ENCODE measurements around the gene VASH1. TPM values are rescaled to one million over a fixed set of nuclear protein-coding genes. Genes with fewer than 3 reads are reported as not detected.

The VASH1 gene
- total and polyA plus RNA-seq, 2 of the 13 experiments (the other 11 are each of a cell fraction or from before 2014, with no cell fraction given) = 0.11 to 0.24 TPM

- TF ChIP-seq ZBED4 (CRISPR knock-in tag; IDR thresholded peaks at IDR 0.05; ENCODE audit: borderline replicate concordance) = peak; percentile 100
- no peak for TF ChIP-seq SRSF4 (IDR thresholded peaks at IDR 0.05; ENCODE audit: low read depth, low read length, poor library complexity, severe bottlenecking)
- no peak for TF ChIP-seq CENPT (CRISPR knock-in tag; IDR thresholded peaks at IDR 0.05; ENCODE audit: low read depth)
- TF ChIP-seq BORCS8-MEF2B (CRISPR knock-in tag; IDR thresholded peaks at IDR 0.05) = peak; percentile 89
- TF ChIP-seq NR2F2 (IDR thresholded peaks at IDR 0.05; ENCODE audit: borderline replicate concordance, low read depth) = no peak
- no peak; the same call in 1 of the 2 replicates for TF ChIP-seq ZNF460 (CRISPR knock-in tag; IDR thresholded peaks at IDR 0.05; ENCODE audit: borderline replicate concordance)
- TF ChIP-seq ATRX (CRISPR knock-in tag; IDR thresholded peaks at IDR 0.05; ENCODE audit: borderline replicate concordance) = no peak
- no peak for TF ChIP-seq IKZF1 (IDR thresholded peaks at IDR 0.05)
- TF ChIP-seq AHR (CRISPR knock-in tag; IDR thresholded peaks at IDR 0.05) = no peak
- TF ChIP-seq, protein P1, sequence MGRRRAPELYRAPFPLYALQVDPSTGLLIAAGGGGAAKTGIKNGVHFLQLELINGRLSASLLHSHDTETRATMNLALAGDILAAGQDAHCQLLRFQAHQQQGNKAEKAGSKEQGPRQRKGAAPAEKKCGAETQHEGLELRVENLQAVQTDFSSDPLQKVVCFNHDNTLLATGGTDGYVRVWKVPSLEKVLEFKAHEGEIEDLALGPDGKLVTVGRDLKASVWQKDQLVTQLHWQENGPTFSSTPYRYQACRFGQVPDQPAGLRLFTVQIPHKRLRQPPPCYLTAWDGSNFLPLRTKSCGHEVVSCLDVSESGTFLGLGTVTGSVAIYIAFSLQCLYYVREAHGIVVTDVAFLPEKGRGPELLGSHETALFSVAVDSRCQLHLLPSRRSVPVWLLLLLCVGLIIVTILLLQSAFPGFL (CRISPR knock-in tag; IDR thresholded peaks at IDR 0.05) = no peak
- no peak for TF ChIP-seq HMG20B (CRISPR knock-in tag; conservative IDR thresholded peaks at IDR 0.05)
- no peak for TF ChIP-seq LCORL (IDR thresholded peaks at IDR 0.05)
- TF ChIP-seq LCORL (CRISPR knock-in tag; IDR thresholded peaks at IDR 0.05) = peak; percentile 63; the same call in 1 of the 2 replicates
- no peak for TF ChIP-seq ZNF446 (CRISPR knock-in tag; IDR thresholded peaks at IDR 0.05)
- peak; percentile 84 for TF ChIP-seq U2AF1 (optimal IDR thresholded peaks at IDR 0.05; ENCODE audit: low read depth, low read length)
- TF ChIP-seq ZNF276 (CRISPR knock-in tag; IDR thresholded peaks at IDR 0.05; ENCODE audit: low read depth) = peak; percentile 88; the same call in 1 of the 2 replicates
- TF ChIP-seq JARID2 (CRISPR knock-in tag; IDR thresholded peaks at IDR 0.05; ENCODE audit: insufficient replicate concordance) = no peak
- peak; percentile 71 for TF ChIP-seq GMEB2 (CRISPR knock-in tag; IDR thresholded peaks at IDR 0.05; ENCODE audit: low read depth)
- TF ChIP-seq ZBTB38 (CRISPR knock-in tag; IDR thresholded peaks at IDR 0.05) = peak; percentile 85
- peak; percentile 89 for TF ChIP-seq THAP11 (CRISPR knock-in tag; IDR thresholded peaks at IDR 0.05)
- no peak for TF ChIP-seq ZNF253 (CRISPR knock-in tag; IDR thresholded peaks at IDR 0.05; ENCODE audit: borderline replicate concordance)
Measured at GRCh38 chr14:76812422-76813383, 51.4 kb downstream of the VASH1 start, which contains the start of gene ANGEL1 (continued).
